ENCODE data around the gene TUBGCP6. TPM values are rescaled to one million over a fixed set of nuclear protein-coding genes. Genes with fewer than 3 reads are reported as not detected.

The TUBGCP6 gene
- total RNA-seq, 1 donor from 2014 or later, result 16.9 TPM

- H3K4me1 ChIP-seq, result no peaks in the 10 kb centered on the region
- H3K27me3 Mint-ChIP-seq (ENCODE audit: insufficient read depth, low read depth), result peaks cover 3% of the 10 kb centered on the region
- H3K4me3 ChIP-seq, result no peak overlapping the region
- DNase-seq (ENCODE audit: low spot score), result no peak
- H2AFZ ChIP-seq (replicated peaks), result no peak overlapping the region
- no peaks in the 10 kb centered on the region for H3K79me2 ChIP-seq (ENCODE audit: low read depth)
- no peaks in the 10 kb centered on the region for H3K9me3 ChIP-seq (ENCODE audit: low read depth)
- peaks cover 2% of the 10 kb centered on the region for H3K36me3 Mint-ChIP-seq
- H3K4me1 Mint-ChIP-seq, result peaks cover 12% of the 10 kb centered on the region
- H3K9me3 Mint-ChIP-seq, result no peaks in the 10 kb centered on the region
- no peak overlapping the region for H3K27ac ChIP-seq
- H3K27ac Mint-ChIP-seq, result no peak overlapping the region
- H3K36me3 ChIP-seq, result no peaks in the 10 kb centered on the region
- no peak overlapping the region for H3K4me3 Mint-ChIP-seq
- H3K9ac ChIP-seq, result no peak overlapping the region
- H3K4me2 ChIP-seq, result no peak overlapping the region
- H3K27me3 ChIP-seq, result peaks cover 3% of the 10 kb centered on the region
- no peaks in the 10 kb centered on the region for H4K20me1 ChIP-seq (ENCODE audit: low read depth)
- TF ChIP-seq EZH2phosphoT487 (IDR thresholded peaks at IDR 0.05), result no peak
- no peak for TF ChIP-seq EZH2 (IDR thresholded peaks at IDR 0.05)
- no peak for TF ChIP-seq CTCF (IDR thresholded peaks at IDR 0.05)
- H3F3A ChIP-seq (ENCODE audit: low read depth), result peaks cover 2% of the 10 kb centered on the region
Measured at GRCh38 chr22:50176850-50177536, 67.8 kb downstream of the TUBGCP6 start.

GRCh38 chr22:50175921-50176849 is 68.6 kb downstream of the TUBGCP6 start:
- Histone ChIP-seq H3K9ac (no peak overlapping the region), H2AFZ (replicated peaks) (no peak overlapping the region), H3K27me3 (peaks cover 11% of the 10 kb centered on the region), H4K20me1 (ENCODE audit: low read depth) (no peaks in the 10 kb centered on the region), H3K4me3 (no peak overlapping the region), H3K27ac (no peak overlapping the region), H3K9me3 (ENCODE audit: low read depth) (no peaks in the 10 kb centered on the region), H3K4me1 (no peaks in the 10 kb centered on the region), H3K79me2 (ENCODE audit: low read depth) (no peaks in the 10 kb centered on the region), H3K36me3 (no peaks in the 10 kb centered on the region), H3K4me2 (no peak overlapping the region), H3F3A (ENCODE audit: low read depth) (peaks cover 5% of the 10 kb centered on the region)
- Mint-ChIP-seq H3K9me3 (no peaks in the 10 kb centered on the region), H3K36me3 (peaks cover 2% of the 10 kb centered on the region), H3K27ac (no peak overlapping the region), H3K4me3 (no peak overlapping the region), H3K27me3 (ENCODE audit: insufficient read depth, low read depth) (peaks cover 6% of the 10 kb centered on the region), H3K4me1 (peaks cover 12% of the 10 kb centered on the region)
- TF ChIP-seq EZH2phosphoT487 (IDR thresholded peaks at IDR 0.05) (no peak), EZH2 (IDR thresholded peaks at IDR 0.05) (no peak), CTCF (IDR thresholded peaks at IDR 0.05) (no peak)
- no peak for DNase-seq (ENCODE audit: low spot score)

GRCh38 chr22:50175191-50175461 is 69.7 kb downstream of the TUBGCP6 start:
- H3K4me3 Mint-ChIP-seq, result no peak overlapping the region
- H3K27ac ChIP-seq, result no peak overlapping the region
- no peak overlapping the region for H3K9ac ChIP-seq
- no peaks in the 10 kb centered on the region for H4K20me1 ChIP-seq (ENCODE audit: low read depth)
- no peak for DNase-seq (ENCODE audit: low spot score)
- H3K36me3 ChIP-seq, result no peaks in the 10 kb centered on the region
- peaks cover 9% of the 10 kb centered on the region for H3K27me3 Mint-ChIP-seq (ENCODE audit: insufficient read depth, low read depth)
- no peaks in the 10 kb centered on the region for H3K9me3 ChIP-seq (ENCODE audit: low read depth)
- H3K9me3 Mint-ChIP-seq, result no peaks in the 10 kb centered on the region
- H3K79me2 ChIP-seq (ENCODE audit: low read depth), result no peaks in the 10 kb centered on the region
- H3K27ac Mint-ChIP-seq, result no peak overlapping the region
- peaks cover 14% of the 10 kb centered on the region for H3K4me1 Mint-ChIP-seq
- no peak overlapping the region for H3K4me3 ChIP-seq
- TF ChIP-seq EZH2phosphoT487 (IDR thresholded peaks at IDR 0.05) (no peak), CTCF (IDR thresholded peaks at IDR 0.05) (no peak), EZH2 (IDR thresholded peaks at IDR 0.05) (no peak)
- H2AFZ ChIP-seq (replicated peaks), result no peak overlapping the region
- H3K36me3 Mint-ChIP-seq, result peaks cover 2% of the 10 kb centered on the region
- peaks cover 10% of the 10 kb centered on the region for H3F3A ChIP-seq (ENCODE audit: low read depth)
- peaks cover 17% of the 10 kb centered on the region for H3K27me3 ChIP-seq
- no peaks in the 10 kb centered on the region for H3K4me1 ChIP-seq
- no peak overlapping the region for H3K4me2 ChIP-seq

Measured in neural progenitor cell (in vitro differentiated cells).